Neural crest cell (in vitro differentiated cells): ENCODE results near the gene ENAM. TPM values are rescaled to one million over a fixed set of nuclear protein-coding genes. Genes with fewer than 3 reads are reported as not detected.

Experiments
- DNase-seq: peaks from one replicate; pipeline ENCODE4 v3.0.0; 2021; ENCODE audit warnings: low read depth, mixed read lengths, low spot score
- H3K27ac Mint-ChIP-seq: one replicate; pipeline ENCODE4 v1.8.0; 2021; ENCODE audit warnings: mild to moderate bottlenecking, mixed read lengths; ENCODE audit not compliant: unreplicated experiment
- H3K27me3 Mint-ChIP-seq: 2 replicates; pipeline ENCODE4 v1.8.0; 2021; ENCODE audit warnings: low read depth, mild to moderate bottlenecking, mixed read lengths
- H3K36me3 Mint-ChIP-seq: 2 replicates; pipeline ENCODE4 v1.8.0; 2021; ENCODE audit warnings: low read depth, mild to moderate bottlenecking, mixed read lengths
- H3K4me1 Mint-ChIP-seq: 2 replicates; pipeline ENCODE4 v1.8.0; 2021; ENCODE audit warnings: mixed read lengths
- H3K4me3 Mint-ChIP-seq: one replicate; pipeline ENCODE4 v1.8.0; 2021; ENCODE audit warnings: mild to moderate bottlenecking, mixed read lengths
- H3K9me3 Mint-ChIP-seq: 2 replicates; pipeline ENCODE4 v1.8.0; 2021; ENCODE audit warnings: mixed read lengths
- CTCF ChIP-seq: fragments of 200-600 bp; sonication (generic); conservative IDR thresholded peaks from 2 replicates; pipeline ENCODE4 v1.5.0; 2021; ENCODE audit warnings: antibody characterized with exemption, mild to moderate bottlenecking
- long read RNA-seq: library from polyadenylated mRNA; unstranded; transcript quantifications from one replicate; pipeline ENCODE4 v2.0.0, GENCODE V29; 2020
- total RNA-seq: library from RNA; stranded (reverse); gene quantifications from 2 replicates; pipeline ENCODE4 v1.2.1, GENCODE V29; 2021

ENAM gene
- total RNA-seq: not detected in 2 replicates
- long read RNA-seq: 0 reads

- no peak for DNase-seq
- Mint-ChIP-seq H3K27me3 (no peaks in the 10 kb centered on the region), H3K4me3 (no peak within 1 kb of the TSS), H3K27ac (no peak within 1 kb of the TSS), H3K36me3 (no peaks in the 10 kb centered on the region), H3K9me3 (no peaks in the 10 kb centered on the region), H3K4me1 (no peaks in the 10 kb centered on the region)
- TF ChIP-seq CTCF: no peak
Observed at GRCh38 chr4:70628444-70628843, at the start of gene ENAM. Gene ENAM (plus strand): TSS chr4:70628744. CDS start chr4:70629501, 757 bp downstream.

GRCh38 chr4:70581980-70582379 is 46.6 kb upstream of the ENAM start:
- Mint-ChIP-seq H3K36me3 (no peaks in the 10 kb centered on the region), H3K4me3 (no peak overlapping the region), H3K9me3 (no peaks in the 10 kb centered on the region), H3K27ac (no peak overlapping the region), H3K4me1 (peaks cover 7% of the 10 kb centered on the region), H3K27me3 (no peaks in the 10 kb centered on the region)
- no peak for TF ChIP-seq CTCF
- DNase-seq: no peak

- TF ChIP-seq CTCF: no peak
- H3K9me3 Mint-ChIP-seq: no peaks in the 10 kb centered on the region
Observed at GRCh38 chr4:70583952-70584834, 44.4 kb upstream of the ENAM start.

GRCh38 chr4:70586841-70587240 is 41.7 kb upstream of the ENAM start:
- H3K36me3 Mint-ChIP-seq: no peaks in the 10 kb centered on the region
- H3K9me3 Mint-ChIP-seq: no peaks in the 10 kb centered on the region
- no peak for TF ChIP-seq CTCF
- H3K4me1 Mint-ChIP-seq: no peaks in the 10 kb centered on the region
- no peak overlapping the region for H3K27ac Mint-ChIP-seq
- no peaks in the 10 kb centered on the region for H3K27me3 Mint-ChIP-seq
- DNase-seq: no peak
- no peak overlapping the region for H3K4me3 Mint-ChIP-seq

More at GRCh38 chr4:70583952-70584834, 44.4 kb upstream of the ENAM start:
- DNase-seq: no peak
- Mint-ChIP-seq H3K4me3 (no peak overlapping the region), H3K27ac (no peak overlapping the region), H3K4me1 (no peaks in the 10 kb centered on the region), H3K27me3 (no peaks in the 10 kb centered on the region), H3K36me3 (no peaks in the 10 kb centered on the region)

GRCh38 chr4:70589785-70590184 is 38.8 kb upstream of the ENAM start:
- Mint-ChIP-seq H3K4me1 (no peaks in the 10 kb centered on the region), H3K27ac (no peak overlapping the region), H3K27me3 (no peaks in the 10 kb centered on the region), H3K36me3 (no peaks in the 10 kb centered on the region), H3K4me3 (no peak overlapping the region), H3K9me3 (no peaks in the 10 kb centered on the region)
- DNase-seq: no peak
- no peak for TF ChIP-seq CTCF
